HCT116 (cell line): Measurements from ENCODE around the gene PCBP3. TPM values are rescaled to one million over a fixed set of nuclear protein-coding genes. Genes with fewer than 3 reads are reported as not detected.

Experiments used
- ATAC-seq: fragments of 200-7000 bp; cut with Tn5 transposase; 2 replicates; pipeline ENCODE4 v1.9.1; 2020; ENCODE audit warnings: mild to moderate bottlenecking, moderate library complexity
- BruUV-seq: library from RNA; stranded (reverse); fragments of 400-500 nt; replicated peaks from 2 replicates; lab custom pipeline; 2021; lab: Mats Ljungman, UMichigan
- CTCF ChIA-PET: fragments of 300-600 bp; sonication (Branson Sonifier 250); formaldehyde crosslinking; loops from one replicate; lab custom pipeline; 2021; ENCODE audit warnings: antibody characterized with exemption; lab: Charles Lee
- POLR2A ChIA-PET: fragments of 300-600, 350-600 bp; sonication (Branson Sonifier 250); formaldehyde crosslinking; loops from one replicate; lab custom pipeline; 2021; ENCODE audit warnings: antibody characterized with exemption; lab: Charles Lee
- RAD21 ChIA-PET, 2 experiments: fragments of 300-600 bp; sonication (Branson Sonifier 250); formaldehyde crosslinking; loops; one replicate each; lab custom pipeline; 2023; ENCODE audit warnings: low total read pairs in 2 of 2; ENCODE audit not compliant: uncharacterized antibody in 2 of 2, unreplicated experiment in 2 of 2, low non-redundant PET in 1 of 2; lab: Charles Lee
- DNase-seq: peaks from one replicate; pipeline ENCODE4 v3.0.0-alpha.2; 2010; ENCODE audit warnings: low read depth, low spot score
- H2AFZ ChIP-seq: fragments of 200-600 bp; shearing (Covaris generic), sonication (generic); 2 replicates; pipeline ENCODE4 v1.6.1; 2017; ENCODE audit warnings: low read depth, mixed run types, mixed read lengths, antibody characterized with exemption, low read length; ENCODE audit not compliant: poor library complexity, severe bottlenecking
- H3K27ac ChIP-seq: 2 replicates; pipeline ENCODE4 v1.5.1; 2012; ENCODE audit warnings: low read depth, low read length
- H3K27me3 ChIP-seq: fragments of 200-600 bp; sonication (generic); 2 replicates; pipeline ENCODE4 v1.6.1; 2016; ENCODE audit warnings: mixed run types, low read length, mixed read lengths; ENCODE audit not compliant: insufficient read depth
- H3K36me3 ChIP-seq, 2 experiments: fragments of 200-500 bp in 1 of 2; fragments of 200-600 bp in 1 of 2; sonication (Bioruptor generic) in 1 of 2; sonication (generic) in 1 of 2; 2 replicates each; pipeline versions ENCODE4 v1.5.1 to v1.6.1; 2014 to 2016; ENCODE audit warnings: low read length in 2 of 2, inconsistent platforms in 1 of 2, mixed read lengths in 1 of 2, mixed run types in 1 of 2; ENCODE audit not compliant: insufficient read depth in 2 of 2, control insufficient read depth in 1 of 2
- H3K4me1 ChIP-seq, 2 experiments: fragments of 200-600 bp in 1 of 2; sonication (generic) in 1 of 2; 2 replicates each; pipeline versions ENCODE4 v1.5.1 to v1.6.1; 2012 to 2017; ENCODE audit warnings: low read length in 2 of 2, inconsistent platforms in 1 of 2, mild to moderate bottlenecking in 1 of 2, mixed read lengths in 1 of 2, mixed run types in 1 of 2, moderate library complexity in 1 of 2; ENCODE audit not compliant: insufficient read depth in 2 of 2, control insufficient read depth in 1 of 2
- H3K4me2 ChIP-seq: fragments of 200-600 bp; sonication (generic); 2 replicates; pipeline ENCODE4 v1.6.1; 2017; ENCODE audit warnings: mixed run types, low read length, mixed read lengths
- H3K4me3 ChIP-seq, 2 experiments: fragments of 200-600 bp in 1 of 2; sonication (generic) in 1 of 2; replicated peaks in 1 of 2; 2 replicates each; pipeline ENCODE4 v1.5.1; 2011 to 2016; ENCODE audit warnings: low read length in 2 of 2, control low read depth in 1 of 2, low read depth in 1 of 2, mild to moderate bottlenecking in 1 of 2, mixed read lengths in 1 of 2, mixed run types in 1 of 2
- H3K79me2 ChIP-seq: fragments of 200-600 bp; sonication (generic); 2 replicates; pipeline ENCODE4 v1.6.1; 2017; ENCODE audit warnings: mild to moderate bottlenecking, mixed run types, low read length, moderate library complexity, mixed read lengths; ENCODE audit not compliant: insufficient read depth
- H3K9ac ChIP-seq: fragments of 200-600 bp; sonication (generic); 2 replicates; pipeline ENCODE4 v1.6.1; 2016; ENCODE audit warnings: low read length, mixed read lengths
- H3K9me2 ChIP-seq: fragments of 200-600 bp; sonication (generic), shearing (Covaris generic); 2 replicates; pipeline ENCODE4 v1.6.1; 2017; ENCODE audit warnings: mixed run types, mild to moderate bottlenecking, moderate library complexity; ENCODE audit not compliant: insufficient read depth
- H3K9me3 ChIP-seq, 2 experiments: fragments of 200-500 bp in 1 of 2; fragments of 200-600 bp in 1 of 2; sonication (Bioruptor generic) in 1 of 2; sonication (generic) in 1 of 2; 2 replicates each; pipeline ENCODE4 v1.6.1; 2014 to 2017; ENCODE audit warnings: low read length in 2 of 2, mixed read lengths in 2 of 2, inconsistent platforms in 1 of 2, low read depth in 1 of 2, mild to moderate bottlenecking in 1 of 2, mixed run types in 1 of 2, moderate library complexity in 1 of 2; ENCODE audit not compliant: control insufficient read depth in 1 of 2, insufficient read depth in 1 of 2
- H4K20me1 ChIP-seq: fragments of 200-600 bp; sonication (generic), shearing (Covaris generic); 2 replicates; pipeline ENCODE4 v1.6.1; 2017; ENCODE audit warnings: mixed run types, mild to moderate bottlenecking, moderate library complexity; ENCODE audit not compliant: insufficient read depth
- CTCF ChIP-seq, 3 experiments: fragments of 200-600 bp in 1 of 3; sonication (generic) in 1 of 3; IDR thresholded peaks in 2 of 3; conservative IDR thresholded peaks in 1 of 3; 2 replicates each; pipeline ENCODE4 v1.5.1; 2012 to 2017; ENCODE audit warnings: low read depth in 2 of 3, low read length in 2 of 3, antibody characterized with exemption in 1 of 3, borderline replicate concordance in 1 of 3, control low read depth in 1 of 3, mild to moderate bottlenecking in 1 of 3, mixed read lengths in 1 of 3, mixed run types in 1 of 3, moderate library complexity in 1 of 3; ENCODE audit not compliant: insufficient read depth in 1 of 3
- EGR1 ChIP-seq: IDR thresholded peaks from 2 replicates; pipeline ENCODE4 v1.6.1; 2012; ENCODE audit warnings: low read depth
- EZH2 ChIP-seq: fragments of 200-600 bp; sonication (generic); IDR thresholded peaks from 2 replicates; pipeline ENCODE4 v1.6.1; 2017; ENCODE audit warnings: antibody characterized with exemption, mixed run types
- EZH2phosphoT487 ChIP-seq: fragments of 200-600 bp; IDR thresholded peaks from 2 replicates; pipeline ENCODE4 v1.6.1; 2018; ENCODE audit warnings: antibody characterized with exemption, borderline replicate concordance
- POLR2A ChIP-seq: IDR thresholded peaks from 2 replicates; pipeline ENCODE4 v1.7.0; 2011; ENCODE audit warnings: borderline replicate concordance; ENCODE audit not compliant: insufficient read depth, insufficient read length; ENCODE audit errors: extremely low read depth
- RAD21 ChIP-seq: IDR thresholded peaks from 2 replicates; pipeline ENCODE4 v1.6.1; 2012; ENCODE audit warnings: low read depth, mild to moderate bottlenecking
- REST ChIP-seq: IDR thresholded peaks from 2 replicates; pipeline ENCODE4 v1.6.1; 2012; ENCODE audit warnings: low read depth
- SIN3A ChIP-seq: IDR thresholded peaks from 2 replicates; pipeline ENCODE4 v1.6.1; 2012; ENCODE audit warnings: low read depth
- TCF7L2 ChIP-seq: IDR thresholded peaks from 2 replicates; pipeline ENCODE4 v1.7.0; 2011; ENCODE audit warnings: borderline replicate concordance, inconsistent platforms; ENCODE audit not compliant: insufficient read depth, insufficient read length; ENCODE audit errors: extremely low read depth
- ZBTB33 ChIP-seq: IDR thresholded peaks from 2 replicates; pipeline ENCODE4 v1.6.1; 2011; ENCODE audit warnings: mild to moderate bottlenecking, low read length, moderate library complexity; ENCODE audit not compliant: insufficient replicate concordance; ENCODE audit errors: extremely low read depth
- ZFX ChIP-seq: fragments of 450-650 bp; IDR thresholded peaks from 2 replicates; pipeline ENCODE4 v1.6.1; 2017
- ZNF274 ChIP-seq: fragments of 200-500 bp; sonication (Bioruptor generic); IDR thresholded peaks from 2 replicates; pipeline ENCODE4 v1.6.1; 2014; ENCODE audit warnings: mild to moderate bottlenecking, low read depth, low read length, inconsistent platforms
- intact Hi-C: fragments of 100-400 bp; cut with micrococcal nuclease; formaldehyde crosslinking; loops from 2 replicates; pipeline ENCODE4 v1.10.0; 2022
- total RNA-seq: library from RNA; stranded (reverse); gene quantifications from one replicate; pipeline ENCODE4 v1.2.1, GENCODE V29; 2021; ENCODE audit not compliant: unreplicated experiment

PCBP3 gene
- total RNA-seq, 1 experiment from 2014 or later = 3.1 TPM

GRCh38 chr21:45723049-45723958 is 79.8 kb downstream of the PCBP3 start (continued):
- TF ChIP-seq ZBTB33 = no peak
- TF ChIP-seq TCF7L2 = no peak
- no peak for TF ChIP-seq ZFX
- no peak for TF ChIP-seq CTCF (IDR thresholded peaks at IDR 0.05 in 2 of 3, conservative IDR thresholded peaks at IDR 0.05 in 1 of 3; ENCODE audit: borderline replicate concordance in 1 of 3, insufficient read depth in 1 of 3, low read depth in 2 of 3, low read length in 2 of 3)
- no peak for TF ChIP-seq EZH2
- TF ChIP-seq RAD21 = no peak
- TF ChIP-seq SIN3A = no peak

- BruUV-seq = no TSS peak
- no peak for DNase-seq
- no peak overlapping the region for H3K4me2 ChIP-seq
- H2AFZ ChIP-seq = no peak overlapping the region
- H3K4me3 ChIP-seq = no peak overlapping the region
- POLR2A ChIA-PET = no interaction called here
- no peaks in the 10 kb centered on the region for H3K9me2 ChIP-seq
- H3K9me3 ChIP-seq = no peaks in the 10 kb centered on the region
- intact Hi-C loops = no loop called here
- H3K36me3 ChIP-seq = no peaks in the 10 kb centered on the region
- ATAC-seq = no peak
- H3K27ac ChIP-seq = no peak overlapping the region
- H4K20me1 ChIP-seq = no peaks in the 10 kb centered on the region
- H3K27me3 ChIP-seq = no peaks in the 10 kb centered on the region
- CTCF ChIA-PET = no interaction called here
- no peak overlapping the region for H3K9ac ChIP-seq
- no peaks in the 10 kb centered on the region for H3K79me2 ChIP-seq
- no peaks in the 10 kb centered on the region for H3K4me1 ChIP-seq
- RAD21 ChIA-PET = no interaction called here
- TF ChIP-seq POLR2A (no peak), ZNF274 (no peak), EGR1 (no peak), EZH2phosphoT487 (no peak), ZFX (no peak), RAD21 (no peak), REST (no peak)
These were observed 80.9 kb downstream of the PCBP3 start for GRCh38 chr21:45724345-45724961.
